GM20000 (cell line): ENCODE measurements around the gene MSI2.

ENCODE experiments used
- DNase-seq: peaks from one replicate; pipeline ENCODE4 v3.0.0; 2012; ENCODE audit warnings: low spot score
- TF ChIP-seq, protein P1 (sequence below): IDR thresholded peaks from 2 replicates; pipeline ENCODE4 v1.5.1; 2012; ENCODE audit warnings: mild to moderate bottlenecking, control low read depth; ENCODE audit errors: extremely low read depth, missing control alignments

The MSI2 gene

DNA sequence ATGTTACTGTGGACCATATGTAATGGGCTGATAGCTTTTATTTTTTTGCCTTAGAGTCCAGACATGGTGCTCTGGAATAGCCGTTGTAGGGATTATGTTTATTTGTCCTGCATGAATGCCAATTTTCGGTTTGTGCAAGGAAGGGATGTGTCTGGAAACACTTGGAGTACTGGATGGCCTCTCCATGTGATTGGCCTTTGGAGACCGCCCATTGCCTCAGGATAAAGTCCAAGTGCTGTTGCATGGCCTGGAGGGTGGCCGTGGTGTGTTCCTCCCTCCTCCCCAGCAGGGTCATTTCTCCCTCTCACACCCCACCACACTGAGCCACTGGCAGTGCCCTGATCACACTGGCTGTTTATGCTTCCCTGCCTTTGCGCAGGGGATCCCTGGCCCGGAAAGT is 93.9 kb downstream of the MSI2 start:
- no peak for DNase-seq
- TF ChIP-seq, protein P1, sequence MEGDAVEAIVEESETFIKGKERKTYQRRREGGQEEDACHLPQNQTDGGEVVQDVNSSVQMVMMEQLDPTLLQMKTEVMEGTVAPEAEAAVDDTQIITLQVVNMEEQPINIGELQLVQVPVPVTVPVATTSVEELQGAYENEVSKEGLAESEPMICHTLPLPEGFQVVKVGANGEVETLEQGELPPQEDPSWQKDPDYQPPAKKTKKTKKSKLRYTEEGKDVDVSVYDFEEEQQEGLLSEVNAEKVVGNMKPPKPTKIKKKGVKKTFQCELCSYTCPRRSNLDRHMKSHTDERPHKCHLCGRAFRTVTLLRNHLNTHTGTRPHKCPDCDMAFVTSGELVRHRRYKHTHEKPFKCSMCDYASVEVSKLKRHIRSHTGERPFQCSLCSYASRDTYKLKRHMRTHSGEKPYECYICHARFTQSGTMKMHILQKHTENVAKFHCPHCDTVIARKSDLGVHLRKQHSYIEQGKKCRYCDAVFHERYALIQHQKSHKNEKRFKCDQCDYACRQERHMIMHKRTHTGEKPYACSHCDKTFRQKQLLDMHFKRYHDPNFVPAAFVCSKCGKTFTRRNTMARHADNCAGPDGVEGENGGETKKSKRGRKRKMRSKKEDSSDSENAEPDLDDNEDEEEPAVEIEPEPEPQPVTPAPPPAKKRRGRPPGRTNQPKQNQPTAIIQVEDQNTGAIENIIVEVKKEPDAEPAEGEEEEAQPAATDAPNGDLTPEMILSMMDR: no peak

DNA sequence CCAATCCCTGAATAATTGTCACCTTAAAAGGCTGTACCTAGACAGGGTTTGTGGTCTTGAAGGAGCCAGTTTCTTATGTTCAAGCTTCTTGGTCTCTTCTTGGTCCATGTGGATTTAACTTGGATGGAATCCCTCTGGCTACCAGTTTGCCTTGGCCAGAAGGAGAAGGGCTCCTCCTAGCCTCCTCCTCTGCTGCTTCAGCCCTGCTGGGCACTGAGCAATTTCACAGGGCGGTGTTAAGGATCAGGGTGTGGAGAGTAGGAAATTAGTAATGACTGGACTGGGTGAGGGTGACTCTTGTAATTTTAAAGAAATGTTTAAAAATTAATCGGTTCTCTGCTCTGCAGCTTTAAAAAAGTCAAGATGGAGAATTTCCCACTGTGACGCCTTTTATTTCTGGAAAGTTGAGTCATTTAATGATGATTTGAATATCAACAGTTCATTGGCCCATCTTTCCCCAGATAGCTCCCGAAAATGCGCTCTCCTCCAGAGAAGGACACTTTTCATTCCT is 96.4 kb downstream of the MSI2 start:
- TF ChIP-seq, protein P1: no peak
- no peak for DNase-seq

DNA sequence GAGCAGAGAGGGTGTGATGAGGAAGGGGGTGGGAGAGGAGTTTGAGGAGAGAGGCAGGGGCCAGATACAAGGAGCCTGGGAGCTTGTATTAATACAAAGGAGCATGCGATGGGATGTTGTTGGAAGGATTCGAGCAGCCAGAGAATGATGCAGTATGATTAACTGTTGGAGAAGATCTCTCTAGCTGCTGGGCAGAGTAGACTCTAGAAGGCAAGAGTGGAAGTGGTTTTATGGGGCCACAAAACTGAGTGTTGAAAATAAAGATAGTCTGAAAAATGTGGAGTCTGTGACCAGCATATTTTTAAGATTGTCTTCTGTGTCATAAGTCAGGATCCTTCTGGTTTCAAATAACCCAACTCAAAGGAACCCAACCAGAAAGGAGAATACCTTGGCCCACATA is 98.3 kb downstream of the MSI2 start:
- DNase-seq: no peak

DNA sequence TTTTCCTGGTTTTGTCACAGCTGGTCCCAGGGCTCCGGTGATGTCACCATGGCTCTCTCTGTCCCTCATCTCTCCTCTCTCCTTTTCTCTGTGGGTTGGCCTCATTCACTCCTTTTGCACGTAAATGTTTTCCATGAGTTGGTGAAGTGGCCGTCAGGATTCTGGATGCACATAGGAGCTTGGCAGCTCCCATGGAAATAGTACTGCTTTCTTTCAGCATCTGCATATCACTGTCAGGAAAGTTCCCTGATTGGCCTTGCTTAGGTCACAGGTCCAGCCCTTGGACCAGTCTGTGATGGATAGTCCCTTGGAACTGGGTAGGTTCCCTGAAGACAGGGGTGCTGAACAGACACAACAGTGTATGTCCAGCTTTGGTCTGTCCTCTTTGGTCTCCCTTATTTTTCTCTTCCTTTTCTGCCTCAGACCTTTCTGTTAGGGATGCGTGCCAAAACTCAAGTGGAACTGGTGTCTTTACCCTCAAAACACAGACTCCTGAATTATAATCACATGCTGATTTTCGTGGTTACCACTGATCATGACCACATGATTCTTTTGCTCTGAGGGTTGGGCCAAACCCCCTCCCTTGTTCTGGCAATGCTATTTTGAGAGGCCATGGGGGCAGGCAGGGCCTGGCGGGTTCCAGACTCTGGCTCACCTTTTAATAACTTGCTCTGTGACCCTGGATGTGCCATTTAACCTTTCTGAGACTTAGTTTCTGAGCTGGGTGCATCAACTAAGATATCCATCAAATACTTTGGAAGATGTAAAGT is 99.0 kb downstream of the MSI2 start:
- DNase-seq: no peak
- TF ChIP-seq, protein P1: no peak

More for the DNA sequence above, 98.3 kb downstream of the MSI2 start:
- TF ChIP-seq, protein P1: no peak

DNA sequence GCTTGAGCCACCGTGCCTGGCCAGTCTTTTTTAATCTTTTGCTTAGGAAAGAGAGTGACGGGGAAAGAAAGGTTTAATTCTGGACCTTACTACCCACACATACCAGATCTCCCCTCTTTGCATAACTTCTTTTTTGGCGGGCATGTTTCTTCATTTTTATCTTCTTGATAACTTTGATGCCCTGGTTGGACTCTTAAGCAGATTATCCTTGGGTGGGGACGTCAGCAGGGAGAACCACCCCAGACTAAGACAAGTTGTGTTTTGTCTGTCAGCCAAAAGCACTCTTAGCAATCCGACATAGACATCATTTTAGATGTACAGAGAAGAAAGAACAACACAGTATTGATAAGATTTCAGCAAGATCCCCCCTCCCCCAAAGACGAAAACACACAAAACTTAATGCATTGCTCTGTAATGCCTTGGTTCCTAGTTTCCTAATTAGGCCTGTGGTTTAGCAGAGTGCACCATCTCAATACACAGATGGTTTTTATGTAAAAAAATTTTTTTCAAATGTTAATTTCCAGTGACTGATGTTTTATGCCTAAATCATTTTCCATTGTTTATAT is 99.9 kb downstream of the MSI2 start:
- TF ChIP-seq, protein P1: no peak
- DNase-seq: no peak

DNA sequence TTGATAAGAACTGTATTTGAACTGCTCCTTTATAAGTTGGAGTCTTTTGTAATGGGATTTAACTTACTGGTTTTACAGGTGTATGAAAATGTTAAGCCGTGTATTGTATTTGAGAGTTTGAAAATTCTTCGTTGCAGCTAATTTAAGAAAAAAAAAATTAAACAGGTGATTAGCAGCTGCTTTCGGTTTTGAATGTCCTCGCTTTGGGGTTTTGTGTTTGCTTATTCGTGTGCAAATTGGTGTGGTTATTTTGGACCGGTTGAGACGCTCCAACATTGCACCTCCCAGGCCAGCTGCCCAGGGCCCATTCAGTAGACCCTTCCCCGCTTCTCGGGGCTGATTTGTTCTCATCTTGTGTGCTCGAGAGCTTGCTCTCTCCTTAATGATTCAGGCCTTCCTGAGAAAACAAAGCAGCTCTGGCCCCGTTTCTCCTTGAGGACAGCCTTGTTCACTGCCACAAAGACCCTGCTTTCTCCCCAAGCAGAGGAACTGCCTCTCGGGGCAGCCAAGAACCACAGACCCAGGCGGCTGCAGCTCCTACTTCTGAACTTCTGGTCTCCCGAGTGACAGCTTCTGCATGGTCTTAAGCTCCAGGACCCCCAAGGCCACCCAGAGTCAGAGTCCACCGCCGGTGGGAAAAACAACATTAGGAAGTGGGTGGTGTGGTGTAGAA is 100.5 kb downstream of the MSI2 start:
- TF ChIP-seq, protein P1: no peak
- DNase-seq: peak; percentile 55

DNA sequence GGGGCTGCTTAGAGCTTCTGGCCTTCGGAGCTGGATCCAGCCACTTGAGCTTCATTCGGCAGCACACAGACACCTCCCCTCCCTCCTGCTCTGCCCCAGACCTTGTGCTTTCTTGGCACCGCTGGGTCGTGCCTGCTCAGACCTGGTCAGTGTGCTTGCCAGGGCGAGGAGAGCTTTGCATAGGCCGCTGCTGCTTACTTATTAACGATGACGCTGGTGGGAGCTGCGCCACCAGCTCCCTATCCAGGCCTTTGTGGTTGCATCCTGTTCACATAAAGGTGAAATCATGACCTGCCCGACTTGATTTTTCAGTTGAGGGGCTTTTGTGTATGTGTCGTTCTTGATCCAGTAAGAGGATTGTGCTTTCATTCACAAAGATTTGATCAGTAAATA is 101.1 kb downstream of the MSI2 start:
- TF ChIP-seq, protein P1: no peak
- DNase-seq: no peak
